HG02798 (cell line): Measurements from ENCODE around the gene TSC22D2.

ENCODE experiments used
- ATAC-seq: cut with Tn5 transposase; IDR thresholded peaks from one replicate; pipeline ENCODE4 v1.9.1; 2021; ENCODE audit warnings: mild to moderate bottlenecking; ENCODE audit not compliant: unreplicated experiment, poor library complexity

The TSC22D2 gene

DNA sequence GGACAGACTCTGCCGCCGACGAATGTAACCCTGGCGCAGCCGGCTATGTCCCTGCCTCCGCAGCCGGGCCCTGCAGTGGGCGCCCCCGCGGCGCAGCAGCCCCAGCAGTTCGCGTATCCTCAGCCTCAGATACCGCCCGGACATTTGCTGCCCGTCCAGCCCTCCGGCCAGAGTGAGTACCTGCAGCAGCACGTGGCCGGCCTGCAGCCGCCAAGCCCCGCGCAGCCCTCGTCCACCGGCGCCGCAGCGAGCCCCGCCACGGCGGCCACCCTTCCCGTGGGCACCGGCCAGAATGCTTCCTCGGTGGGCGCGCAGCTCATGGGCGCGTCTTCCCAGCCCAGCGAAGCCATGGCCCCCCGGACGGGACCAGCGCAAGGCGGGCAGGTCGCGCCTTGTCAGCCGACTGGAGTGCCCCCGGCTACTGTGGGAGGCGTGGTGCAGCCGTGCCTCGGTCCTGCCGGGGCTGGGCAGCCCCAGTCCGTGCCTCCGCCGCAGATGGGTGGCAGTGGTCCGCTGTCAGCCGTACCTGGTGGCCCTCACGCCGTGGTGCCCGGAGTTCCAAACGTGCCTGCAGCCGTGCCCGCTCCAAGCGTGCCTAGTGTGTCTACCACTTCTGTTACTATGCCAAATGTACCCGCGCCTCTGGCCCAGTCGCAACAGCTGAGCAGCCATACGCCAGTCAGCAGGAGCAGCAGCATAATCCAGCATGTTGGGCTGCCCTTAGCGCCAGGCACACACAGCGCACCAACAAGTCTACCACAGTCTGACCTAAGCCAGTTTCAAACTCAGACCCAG, 2.4 kb downstream of the TSC22D2 start:
- ATAC-seq: peak; percentile 0

DNA sequence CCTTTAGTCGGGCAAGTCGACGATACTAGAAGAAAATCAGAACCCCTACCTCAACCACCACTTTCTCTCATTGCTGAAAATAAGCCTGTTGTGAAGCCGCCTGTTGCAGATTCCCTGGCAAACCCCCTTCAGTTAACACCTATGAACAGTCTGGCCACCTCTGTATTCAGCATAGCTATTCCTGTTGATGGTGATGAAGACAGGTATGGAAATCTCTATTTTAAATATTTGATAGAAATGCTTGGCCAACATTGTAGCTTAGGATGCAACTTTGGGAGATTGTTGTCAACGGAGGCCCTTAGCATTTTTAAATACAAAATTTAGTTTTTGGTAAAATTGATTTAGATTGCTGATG, 3.0 kb downstream of the TSC22D2 start:
- no peak for ATAC-seq

DNA sequence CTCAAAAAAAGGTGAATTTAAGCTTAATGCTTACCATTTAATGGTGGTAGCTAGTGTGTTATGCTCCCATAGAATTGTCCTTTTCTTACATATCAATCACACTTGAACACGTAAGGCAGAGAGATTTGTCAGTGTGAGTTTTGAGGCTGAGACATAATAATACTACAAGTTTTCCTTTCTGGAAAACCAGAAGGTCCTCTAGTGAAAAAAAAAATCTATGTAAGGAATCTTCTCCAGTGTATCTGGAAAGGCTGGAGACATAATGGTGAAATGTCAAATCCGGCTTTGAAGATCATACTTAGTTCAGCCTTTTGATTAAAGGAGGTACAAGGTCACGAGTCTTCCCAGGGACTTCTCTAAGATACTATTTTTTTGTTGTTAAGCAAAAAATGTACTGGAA, 3.4 kb downstream of the TSC22D2 start:
- no peak for ATAC-seq

DNA sequence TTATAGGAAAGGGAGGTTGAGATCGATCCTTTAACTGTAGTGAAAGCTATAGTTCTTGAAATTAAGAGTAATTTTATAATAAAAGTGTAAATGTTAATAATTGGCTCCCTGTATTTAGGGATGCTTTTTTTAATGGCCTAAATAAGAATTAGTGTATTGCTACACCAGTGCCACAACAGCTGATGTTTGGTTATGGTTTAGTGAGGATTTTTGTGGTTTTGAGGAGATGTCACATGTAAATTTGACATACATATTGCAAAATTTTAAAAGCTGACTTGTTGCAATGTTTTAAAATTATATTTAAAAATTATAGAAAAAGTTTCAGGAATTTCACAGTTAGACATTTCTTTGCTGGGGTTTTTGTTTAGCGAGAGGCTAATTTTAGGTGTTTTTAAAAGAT, 3.9 kb downstream of the TSC22D2 start:
- no peak for ATAC-seq

DNA sequence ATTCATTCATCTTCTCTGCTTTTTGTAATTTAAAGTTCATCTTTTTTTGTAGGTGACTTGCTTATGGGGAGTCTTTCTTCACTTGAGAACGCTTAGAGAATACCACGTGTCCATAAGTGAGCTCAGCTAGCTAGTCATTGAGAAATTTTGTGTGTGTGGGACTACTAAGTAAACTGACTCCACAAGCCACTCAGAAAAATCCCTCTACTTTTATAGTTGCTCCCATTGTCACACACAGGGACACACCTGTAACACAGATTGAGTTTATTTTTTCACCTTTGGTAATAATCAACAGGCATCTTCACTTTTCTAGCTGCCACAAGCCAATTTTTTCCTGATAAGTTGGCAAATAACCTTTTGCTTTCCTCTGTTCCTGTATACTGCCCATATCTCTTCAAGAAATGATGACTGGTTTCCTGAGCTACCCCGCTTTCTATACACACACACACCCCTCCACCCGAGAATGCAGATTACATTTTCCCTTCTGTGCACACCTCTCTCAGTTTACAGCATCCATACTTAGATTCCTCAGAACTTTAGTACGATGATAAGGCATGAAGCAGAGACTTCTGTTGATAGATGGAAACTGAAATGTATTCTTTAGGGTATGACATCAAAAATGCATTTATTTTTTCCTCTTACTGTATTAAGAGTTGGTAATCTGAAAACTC, 4.6 kb downstream of the TSC22D2 start:
- no peak for ATAC-seq

DNA sequence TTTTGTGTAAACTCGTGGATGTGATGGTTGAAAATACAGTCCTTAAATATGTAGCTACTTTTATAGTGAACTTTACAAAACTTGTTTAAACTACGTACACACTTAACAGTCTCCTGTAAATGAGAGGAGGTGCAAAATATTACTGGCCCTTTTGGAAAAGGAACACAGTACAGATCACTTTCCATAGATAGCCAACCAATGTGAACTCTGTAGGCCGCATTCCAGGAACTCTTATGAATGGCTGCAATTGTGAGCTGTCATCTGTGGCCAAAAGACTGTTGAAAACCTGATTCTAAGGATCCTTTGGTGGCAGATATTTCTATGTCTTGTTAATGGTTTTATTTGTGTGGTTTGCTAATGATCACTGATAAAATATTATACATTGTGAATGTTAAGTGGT, 6.2 kb downstream of the TSC22D2 start:
- no peak for ATAC-seq

DNA sequence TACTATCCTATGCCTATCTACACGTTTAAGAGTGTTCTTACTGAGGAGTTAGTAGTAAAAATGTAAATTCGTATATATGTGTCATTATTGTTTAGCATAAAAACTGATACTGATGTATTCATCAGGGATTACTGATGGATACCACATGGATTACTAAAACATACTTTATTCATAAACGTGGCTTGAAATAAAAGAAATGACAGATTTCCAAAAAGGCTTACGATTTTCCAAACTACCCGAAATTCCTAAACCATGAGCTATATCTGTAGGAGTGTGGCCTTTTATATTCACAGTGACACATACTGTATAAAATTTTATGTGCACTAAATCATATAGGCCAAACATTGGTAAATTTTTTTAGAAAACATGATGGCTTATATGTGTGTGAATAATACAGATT, 6.9 kb downstream of the TSC22D2 start:
- no peak for ATAC-seq

DNA sequence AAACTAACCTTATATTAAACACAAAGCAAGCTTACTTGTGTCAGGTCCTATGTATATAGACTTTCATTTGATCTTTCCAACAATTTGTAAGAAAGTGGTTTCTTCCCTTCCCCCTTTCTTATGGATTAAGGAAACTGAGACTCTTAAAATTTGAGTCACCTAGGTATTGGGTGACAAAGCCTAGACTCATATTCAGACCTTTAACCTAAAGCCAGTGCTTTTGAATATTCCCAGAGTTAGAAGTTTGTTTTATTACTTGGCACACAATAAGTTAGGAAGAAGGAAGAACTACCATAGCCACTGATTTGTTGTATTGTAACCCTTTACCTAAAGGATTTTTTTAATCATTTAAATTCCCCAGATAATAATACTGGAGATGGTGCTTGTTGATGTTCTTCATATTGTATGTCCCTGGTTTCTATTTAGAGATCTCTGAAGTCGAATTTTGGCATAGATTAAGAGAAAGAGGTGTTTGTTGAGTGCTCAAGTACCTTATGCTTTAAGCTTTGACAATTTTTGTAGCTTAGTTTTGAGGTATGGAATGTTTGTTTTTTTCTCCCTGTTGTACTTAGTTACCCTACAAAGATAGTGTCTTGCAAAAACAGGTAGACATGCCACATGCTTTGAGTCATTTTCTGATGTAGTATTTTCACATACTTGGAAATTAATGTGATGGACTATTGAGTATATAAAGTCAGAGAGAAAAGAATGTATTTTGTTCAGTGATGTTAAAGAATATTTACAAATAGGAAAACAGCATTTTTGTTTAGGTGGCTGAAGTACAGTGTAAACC, 11.2 kb downstream of the TSC22D2 start:
- no peak for ATAC-seq

DNA sequence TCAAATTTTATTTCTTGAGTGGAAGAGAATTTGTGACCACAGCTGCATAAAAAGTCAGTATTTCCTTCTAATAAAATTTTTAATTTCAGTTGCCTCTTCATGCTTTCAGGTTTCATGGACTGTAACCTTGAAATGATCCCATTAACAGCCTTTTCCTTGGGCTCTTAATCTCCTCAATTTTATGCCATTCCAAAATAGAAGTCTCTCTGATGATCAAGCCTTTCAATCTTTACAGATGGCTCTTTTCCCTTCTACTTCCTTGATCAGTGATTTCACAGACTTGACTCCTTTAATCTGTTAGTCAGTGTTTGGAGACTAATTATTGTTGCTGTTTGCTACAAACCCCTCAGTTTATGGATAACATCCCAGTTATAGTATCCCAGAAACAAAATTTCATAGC, 11.9 kb downstream of the TSC22D2 start:
- ATAC-seq: no peak

DNA sequence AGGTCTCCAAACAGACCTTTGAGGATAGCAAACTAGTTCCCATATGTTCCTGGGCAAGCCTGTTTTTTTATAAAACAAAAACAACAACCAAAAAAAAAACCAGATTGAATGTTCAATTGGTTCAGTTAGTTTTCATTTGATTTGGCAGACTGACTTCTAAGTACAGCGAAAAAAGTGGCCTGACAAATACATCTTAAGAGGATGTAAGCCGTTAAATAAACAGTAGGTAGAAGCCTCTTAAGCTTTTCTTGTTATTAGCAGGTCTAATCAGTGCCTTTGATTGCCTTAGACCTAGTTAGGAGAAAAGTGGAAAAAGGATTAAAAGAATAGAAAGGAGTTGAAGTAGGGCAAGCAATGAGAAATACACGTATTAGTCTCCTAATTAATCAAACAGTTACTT, 13.2 kb downstream of the TSC22D2 start:
- no peak for ATAC-seq

DNA sequence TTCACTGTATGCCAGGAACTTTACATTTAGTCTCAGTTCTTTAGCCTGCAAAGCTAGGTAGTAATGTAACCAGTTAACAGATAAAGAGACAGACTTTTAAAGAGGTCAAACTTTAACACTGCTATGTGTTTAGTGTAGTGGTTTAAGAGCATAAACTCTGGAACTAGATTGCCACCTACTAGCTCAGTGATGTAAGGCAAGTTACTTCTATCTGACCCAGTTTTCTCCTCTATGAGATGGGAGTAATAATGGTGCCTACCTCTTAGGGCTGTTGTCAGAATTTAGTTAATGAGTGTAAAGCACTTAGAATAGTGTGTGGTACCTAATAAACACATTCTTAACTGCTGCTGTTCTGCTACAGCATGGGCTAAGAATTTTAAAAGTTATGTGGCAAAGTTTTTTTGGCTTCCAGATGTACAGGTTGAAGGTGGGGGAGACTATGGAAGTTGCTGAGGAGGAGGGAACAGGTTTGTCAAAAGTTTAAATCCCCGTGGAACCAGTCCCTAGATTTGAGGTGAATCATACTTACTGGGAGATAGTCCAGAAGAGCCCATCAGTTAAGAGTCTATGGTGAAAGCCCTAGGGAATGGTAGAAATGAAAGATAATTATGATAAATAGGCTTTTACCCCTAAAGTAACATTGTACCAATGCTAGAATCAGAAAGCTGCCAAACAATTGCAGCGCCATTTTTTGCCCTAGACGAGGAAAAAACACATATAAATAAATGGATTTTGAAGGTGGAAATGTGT, 13.9 kb downstream of the TSC22D2 start:
- ATAC-seq: no peak

DNA sequence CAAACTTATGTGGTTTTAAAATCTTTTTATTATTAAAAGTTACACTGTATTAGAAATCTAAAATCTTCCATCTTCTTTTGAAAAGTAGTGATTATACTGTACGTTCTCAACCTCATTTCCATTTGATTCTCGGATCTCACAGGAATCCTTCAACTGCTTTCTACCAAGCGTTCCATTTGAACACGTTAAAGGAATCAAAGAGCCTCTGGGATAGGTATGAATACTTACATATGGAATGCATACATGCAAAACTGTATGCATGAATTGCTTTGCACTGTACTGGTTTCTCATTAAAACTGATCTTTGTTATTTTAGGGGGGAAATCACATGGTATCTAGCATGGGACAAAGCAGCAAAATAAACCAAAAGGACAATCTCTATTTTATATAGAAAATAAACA, 14.8 kb downstream of the TSC22D2 start:
- no peak for ATAC-seq

DNA sequence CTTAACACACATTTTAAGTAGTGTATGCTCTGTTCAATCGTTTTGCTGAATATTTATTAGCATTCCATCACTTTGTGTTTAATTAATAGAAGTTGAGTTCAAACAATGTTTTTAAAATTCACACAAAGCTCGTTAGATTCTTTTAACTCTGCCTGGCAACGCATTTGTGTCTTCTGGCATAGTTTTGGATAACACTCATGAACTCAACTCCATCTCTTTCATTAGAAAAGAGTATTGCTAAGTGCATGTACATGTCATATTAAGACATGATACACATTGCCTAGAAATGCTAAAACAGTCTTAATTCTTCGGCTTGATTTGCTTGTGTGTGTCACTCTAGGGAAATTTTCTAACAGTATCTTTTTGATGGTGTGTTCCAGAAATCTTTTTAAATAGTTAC, 15.7 kb downstream of the TSC22D2 start:
- ATAC-seq: no peak

DNA sequence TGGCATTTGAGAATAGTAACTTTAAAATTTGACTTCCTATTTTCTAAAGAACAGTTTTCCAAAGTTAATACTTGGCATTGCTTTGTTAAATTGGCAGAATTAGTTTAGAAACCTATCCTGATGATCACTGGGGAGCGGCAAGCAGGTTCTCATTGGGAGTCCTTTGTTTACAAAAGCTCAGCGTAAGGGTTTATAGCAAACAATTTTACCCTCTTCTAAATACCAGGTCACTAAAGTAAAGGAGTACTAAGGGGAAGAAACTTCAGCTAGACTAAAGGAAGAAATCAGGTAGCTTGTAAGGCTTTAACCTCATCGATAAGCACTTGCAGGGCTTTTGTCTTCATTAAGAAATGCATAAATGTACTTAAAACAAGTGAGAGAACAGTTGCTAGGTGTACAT, 18.2 kb downstream of the TSC22D2 start:
- ATAC-seq: no peak

DNA sequence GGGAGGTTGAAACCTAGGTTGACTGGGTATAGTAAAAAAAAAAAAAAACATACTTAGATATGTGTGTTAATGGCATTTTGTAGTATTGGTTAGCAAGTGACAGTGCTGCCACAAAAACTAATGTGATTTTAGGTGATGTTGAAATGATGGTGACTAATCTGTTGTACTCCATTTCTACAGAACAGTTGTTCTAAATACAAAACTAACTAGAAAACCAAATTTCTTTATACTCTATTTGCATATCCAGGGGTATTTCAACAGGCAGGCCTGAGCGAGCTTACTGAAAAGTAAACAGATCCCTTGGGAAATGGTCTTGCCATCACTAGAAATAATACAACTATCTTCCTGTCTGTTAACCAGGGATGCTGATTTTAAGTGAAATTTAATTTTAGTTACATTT, 20.5 kb downstream of the TSC22D2 start:
- no peak for ATAC-seq

DNA sequence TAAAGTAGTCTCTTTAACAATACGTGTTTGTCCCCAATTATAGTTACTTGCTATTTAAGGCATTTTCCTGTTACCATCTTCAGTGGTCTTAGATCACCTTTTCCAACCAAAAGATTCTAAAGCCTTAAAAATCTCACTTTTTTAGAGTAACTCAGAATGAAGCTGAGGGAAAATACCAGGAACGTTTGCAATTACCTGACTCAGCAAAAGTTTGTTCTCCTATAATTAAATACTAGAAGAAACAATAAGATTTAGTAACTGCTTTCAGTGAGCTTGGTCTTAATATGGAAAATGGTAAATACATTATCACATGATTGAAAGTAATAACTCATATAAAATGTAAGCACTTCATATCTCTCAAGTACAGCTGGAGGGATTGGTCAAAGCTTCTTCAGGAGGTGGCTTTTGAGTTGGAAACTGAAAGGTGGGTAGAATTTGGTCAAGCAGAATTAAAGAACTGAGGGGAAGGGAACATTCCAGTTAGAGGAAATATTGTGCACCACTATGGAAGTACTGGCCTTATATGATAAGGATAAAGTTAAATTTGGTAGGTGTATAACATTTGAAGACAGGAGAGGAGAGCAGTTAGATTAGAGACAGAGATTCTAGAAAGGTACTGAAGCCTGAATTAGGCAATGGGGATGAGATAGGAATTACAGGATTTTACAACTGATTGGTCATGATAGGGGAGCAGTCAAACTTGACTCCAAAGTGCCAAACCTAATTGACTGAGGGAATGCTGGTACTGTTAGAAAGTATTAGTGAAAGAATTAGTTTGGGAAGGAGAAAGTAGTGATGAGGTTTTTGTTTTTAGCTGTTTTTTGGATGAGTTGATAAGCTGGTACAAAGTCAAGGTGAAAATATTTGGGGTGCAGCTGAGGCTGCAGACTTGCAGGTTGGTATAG, 21.9 kb downstream of the TSC22D2 start:
- no peak for ATAC-seq

DNA sequence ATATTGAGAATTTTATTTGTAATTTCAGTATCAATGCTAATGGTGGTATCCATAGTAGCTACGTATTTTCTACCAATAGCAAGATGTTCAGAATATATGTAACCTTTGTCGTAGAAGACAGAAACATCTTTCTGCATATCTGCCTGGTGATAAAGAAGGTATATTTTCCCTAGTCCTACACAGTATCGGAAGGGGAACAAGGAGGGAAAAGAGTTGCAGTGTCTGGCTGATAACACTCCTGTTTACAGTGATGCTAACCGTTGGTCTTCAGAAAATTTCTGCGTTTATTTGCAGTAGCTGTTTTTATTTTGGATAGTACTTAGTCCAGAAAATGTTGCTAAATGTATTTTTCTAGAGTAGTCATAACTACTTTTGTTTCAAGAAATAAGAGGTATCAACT, 25.2 kb downstream of the TSC22D2 start:
- ATAC-seq: no peak

DNA sequence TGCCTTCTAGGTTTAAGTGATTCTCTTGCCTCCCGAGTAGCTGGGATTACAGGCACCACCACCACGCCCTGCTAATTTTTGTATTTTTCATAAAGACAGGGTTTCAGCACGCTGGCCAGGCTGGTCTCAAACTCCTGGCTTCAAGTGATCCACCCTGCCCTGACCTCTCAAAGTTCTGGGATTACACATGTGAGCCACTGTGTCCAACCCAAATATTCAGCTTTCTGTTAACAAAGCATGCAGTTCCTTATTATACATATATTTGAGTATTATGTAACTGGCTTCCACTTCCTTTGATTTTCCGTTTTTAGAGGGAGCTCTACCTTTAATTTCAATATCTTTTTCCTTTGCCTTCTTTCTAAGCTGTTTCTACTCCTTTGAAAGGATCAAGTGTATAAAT, 26.1 kb downstream of the TSC22D2 start:
- no peak for ATAC-seq

DNA sequence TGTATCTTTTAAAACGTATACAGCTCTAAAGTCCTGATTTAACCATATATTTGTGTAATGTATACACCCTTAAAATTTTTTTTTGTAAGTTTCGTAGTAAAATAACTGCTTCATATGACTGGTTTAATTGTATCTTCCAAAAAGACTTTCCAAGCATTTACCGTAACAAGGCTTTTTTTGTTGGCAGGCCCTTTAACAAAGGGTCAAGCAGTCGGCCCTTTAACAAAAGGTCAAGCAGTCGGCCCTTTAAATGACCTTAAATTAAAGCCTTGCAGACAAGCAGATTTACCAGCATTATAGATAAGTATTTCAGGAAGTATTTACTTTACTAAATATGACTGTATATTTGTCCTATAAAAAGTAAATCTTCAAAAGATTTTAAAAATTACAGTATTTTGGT, 28.1 kb downstream of the TSC22D2 start:
- ATAC-seq: no peak

DNA sequence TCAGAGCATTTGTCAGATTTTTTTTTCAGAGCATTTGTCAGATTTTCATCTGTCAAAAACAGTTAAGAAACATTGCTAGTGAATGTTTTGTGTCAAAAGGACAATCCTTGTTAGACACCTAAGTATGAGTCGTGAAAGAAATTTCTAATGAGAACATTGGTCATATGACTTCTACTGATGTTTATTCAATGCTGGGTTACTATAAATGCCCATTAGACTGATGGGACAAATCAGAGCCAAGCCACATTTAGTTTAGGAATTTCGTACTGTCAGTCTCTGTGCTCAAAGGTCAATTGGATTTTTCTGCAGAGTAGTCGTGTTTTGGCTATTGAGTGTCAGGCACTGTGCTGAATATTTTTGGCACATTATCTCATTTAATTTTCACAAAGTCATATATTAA, 31.6 kb downstream of the TSC22D2 start:
- ATAC-seq: no peak
